A549 (cell line): Measurements from ENCODE around the gene GALNT14. TPM values are rescaled to one million over a fixed set of nuclear protein-coding genes. Genes with fewer than 3 reads are reported as not detected.

Source experiments
- ATAC-seq, 2 experiments: fragments of 200-7000 bp in 1 of 2; fragments of >200 bp in 1 of 2; cut with Nextera tagmentation in 1 of 2; cut with Tn5 transposase in 1 of 2; 3 replicates each; pipeline versions ENCODE4 v1.8.0 to v1.9.1; 2018 to 2020; ENCODE audit warnings: mild to moderate bottlenecking in 1 of 2, moderate library complexity in 1 of 2
- CTCF ChIA-PET: fragments of 300-600 bp; sonication (Branson Sonifier 250); formaldehyde crosslinking; extraction: SDS; loops from one replicate; lab custom pipeline; 2021; ENCODE audit warnings: antibody characterized with exemption, inconsistent platforms; lab: Yijun Ruan, JAX
- POLR2A ChIA-PET: fragments of 350-600 bp; formaldehyde crosslinking; extraction: SDS; loops from one replicate; lab custom pipeline; 2021; ENCODE audit warnings: antibody characterized with exemption, inconsistent platforms; lab: Yijun Ruan, JAX
- DNase-seq, 2 experiments: peaks; one replicate each; pipeline versions ENCODE4 v3.0.0 to v3.0.0-alpha.2; 2011 to 2016; ENCODE audit warnings: low read depth in 1 of 2, low spot score in 1 of 2
- FAIRE-seq: peaks from 2 replicates; lab custom pipeline; 2011; peaks lifted over from hg19 to GRCh38; lab: Jason Lieb, UNC
- H3K27ac ChIP-seq, 2 experiments: fragments of >200 bp; sonication (Bioruptor Twin); formaldehyde crosslinking; 3 replicates each; pipeline ENCODE4 v1.5.1; 2016 to 2017
- H3K4me1 ChIP-seq: fragments of >200 bp; sonication (Bioruptor Twin); formaldehyde crosslinking; 3 replicates; pipeline ENCODE4 v1.6.1; 2016
- H3K4me2 ChIP-seq: fragments of >200 bp; sonication (Bioruptor Twin); formaldehyde crosslinking; 3 replicates; pipeline ENCODE4 v1.6.1; 2016
- H3K4me3 ChIP-seq: fragments of >200 bp; sonication (Bioruptor Twin); formaldehyde crosslinking; 3 replicates; pipeline ENCODE4 v1.5.1; 2016
- H3K9me3 ChIP-seq: fragments of >200 bp; sonication (Bioruptor Twin); formaldehyde crosslinking; 3 replicates; pipeline ENCODE4 v1.6.1; 2016
- CBX2 ChIP-seq: fragments of 200-600 bp; sonication (generic); IDR thresholded peaks from 2 replicates; pipeline ENCODE4 v1.6.1; 2016; ENCODE audit warnings: low read depth, mild to moderate bottlenecking, borderline replicate concordance
- CBX8 ChIP-seq: fragments of 200-600 bp; sonication (generic); IDR thresholded peaks from 2 replicates; pipeline ENCODE4 v1.6.1; 2016
- CEBPB ChIP-seq, 2 experiments: fragments of >200 bp in 1 of 2; sonication (Bioruptor Twin) in 1 of 2; formaldehyde crosslinking in 1 of 2; IDR thresholded peaks; 2 replicates each; pipeline ENCODE4 v1.6.1; 2012 to 2016
- CHD2 ChIP-seq: fragments of 150-350 bp; IDR thresholded peaks from 2 replicates; pipeline ENCODE4 v1.6.1; 2014; ENCODE audit warnings: low read length; ENCODE audit not compliant: partially characterized antibody
- CHD4 ChIP-seq: fragments of 200-600 bp; sonication (generic); IDR thresholded peaks from 2 replicates; pipeline ENCODE4 v1.6.1; 2016; ENCODE audit warnings: antibody characterized with exemption, mild to moderate bottlenecking, borderline replicate concordance
- EHF ChIP-seq: fragments of 250-450 bp; sonication (Bioruptor Pico); IDR thresholded peaks from 2 replicates; pipeline ENCODE4 v1.5.0; 2020; ENCODE audit warnings: mild to moderate bottlenecking
- FOXS1 ChIP-seq: fragments of 250-450 bp; sonication (Bioruptor Pico); IDR thresholded peaks from 2 replicates; pipeline ENCODE4 v1.5.0; 2020; ENCODE audit warnings: mild to moderate bottlenecking, moderate library complexity
- GATA3 ChIP-seq: IDR thresholded peaks from 2 replicates; pipeline ENCODE4 v1.6.1; 2012; ENCODE audit warnings: borderline replicate concordance
- HEYL ChIP-seq: fragments of 250-450 bp; sonication (Bioruptor Pico); IDR thresholded peaks from 2 replicates; pipeline ENCODE4 v1.8.0; 2021; ENCODE audit warnings: mild to moderate bottlenecking, moderate library complexity
- HOXB5 ChIP-seq: fragments of 250-450 bp; sonication (Bioruptor Pico); IDR thresholded peaks from 2 replicates; pipeline ENCODE4 v1.5.0; 2020; ENCODE audit warnings: mild to moderate bottlenecking, moderate library complexity
- JUNB ChIP-seq: fragments of >200 bp; sonication (Bioruptor Twin); formaldehyde crosslinking; IDR thresholded peaks from 2 replicates; pipeline ENCODE4 v1.6.1; 2016
- KDM5A ChIP-seq: fragments of 200-600 bp; sonication (generic); IDR thresholded peaks from 2 replicates; pipeline ENCODE4 v1.6.1; 2016; ENCODE audit warnings: antibody characterized with exemption, mild to moderate bottlenecking
- NPAS2 ChIP-seq: fragments of 250-450 bp; sonication (Bioruptor Pico); IDR thresholded peaks from 2 replicates; pipeline ENCODE4 v1.8.0; 2022; ENCODE audit warnings: mild to moderate bottlenecking, moderate library complexity, borderline replicate concordance
- NR3C1 ChIP-seq: fragments of >200 bp; sonication (Bioruptor Twin); formaldehyde crosslinking; IDR thresholded peaks from 3 replicates; pipeline ENCODE4 v1.6.1; 2017
- RAD21 ChIP-seq, 2 experiments: fragments of >200 bp in 1 of 2; sonication (Bioruptor Twin) in 1 of 2; formaldehyde crosslinking in 1 of 2; IDR thresholded peaks in 1 of 2; conservative IDR thresholded peaks in 1 of 2; 2 replicates in 1 of 2; 3 replicates in 1 of 2; pipeline ENCODE4 v1.6.1; 2012 to 2018; ENCODE audit warnings: inconsistent platforms in 1 of 2
- RCOR1 ChIP-seq: fragments of 150-350 bp; IDR thresholded peaks from 2 replicates; pipeline ENCODE4 v1.6.1; 2014; ENCODE audit warnings: antibody characterized with exemption, low read length, low read depth
- RNF2 ChIP-seq: fragments of 200-600 bp; sonication (generic); IDR thresholded peaks from 2 replicates; pipeline ENCODE4 v1.6.1; 2016; ENCODE audit warnings: low read depth, mild to moderate bottlenecking, antibody characterized with exemption, moderate library complexity, borderline replicate concordance
- SMC3 ChIP-seq: fragments of >200 bp; sonication (Bioruptor Twin); formaldehyde crosslinking; IDR thresholded peaks from 3 replicates; pipeline ENCODE4 v1.6.1; 2018; ENCODE audit warnings: inconsistent platforms
- SREBF2 ChIP-seq: fragments of 450-650 bp; IDR thresholded peaks from 2 replicates; pipeline ENCODE4 v1.6.1; 2014; ENCODE audit warnings: mild to moderate bottlenecking, moderate library complexity
- TP53 ChIP-seq: fragments of 250-450 bp; sonication (Bioruptor Pico); IDR thresholded peaks from 2 replicates; pipeline ENCODE4 v1.5.0; 2021; ENCODE audit warnings: mild to moderate bottlenecking, moderate library complexity
- ZC3H11A ChIP-seq: fragments of 450-650 bp; IDR thresholded peaks from 2 replicates; pipeline ENCODE4 v1.6.1; 2014; ENCODE audit warnings: antibody characterized with exemption, mild to moderate bottlenecking
- ZNF302 ChIP-seq: fragments of 250-450 bp; sonication (Bioruptor Pico); IDR thresholded peaks from 2 replicates; pipeline ENCODE4 v1.9.0; 2021; ENCODE audit warnings: inconsistent platforms, mild to moderate bottlenecking, moderate library complexity
- WGBS: methylation state at CpG from one replicate; pipeline ENCODE4 v1.1.6; 2017; ENCODE audit errors: missing lambda C conversion rate; 5-methylcytosine and 5-hydroxymethylcytosine counted together
- polyA plus RNA-seq, 4 experiments: library from polyadenylated mRNA; depleted of rRNA in 3 of 4; stranded (reverse); fragments of >200 nt; fragmentation: RNase III in 1 of 4; extraction: RNeasy Plus Mini Kit Qiagen cat#74134 plus additional on column Dnase treatment in 1 of 4; gene quantifications; 2 replicates in 3 of 4; 3 replicates in 1 of 4; pipeline ENCODE4 v1.2.3, GENCODE V29; 2011 to 2017
- TF ChIP-seq, protein P1 (sequence below): fragments of >200 bp; sonication (Bioruptor Twin); formaldehyde crosslinking; IDR thresholded peaks from 2 replicates; pipeline ENCODE4 v1.6.1; 2016
- TF ChIP-seq, protein P2 (sequence below): IDR thresholded peaks from 2 replicates; pipeline ENCODE4 v1.6.1; 2012
- TF ChIP-seq, protein P3 (sequence below): fragments of 450-650 bp; IDR thresholded peaks from 2 replicates; pipeline ENCODE4 v1.6.1; 2014; ENCODE audit warnings: antibody characterized with exemption
- TF ChIP-seq, protein P4 (sequence below): fragments of >200 bp; sonication (Bioruptor Twin); formaldehyde crosslinking; IDR thresholded peaks from 3 replicates; pipeline ENCODE4 v1.5.1; 2016
- TF ChIP-seq, protein P5 (sequence below): fragments of 250-450 bp; sonication (Bioruptor Pico); IDR thresholded peaks from 2 replicates; pipeline ENCODE4 v1.5.0; 2021; ENCODE audit warnings: mild to moderate bottlenecking, moderate library complexity, borderline replicate concordance

The GALNT14 gene
- polyA plus RNA-seq, 2 of the 4 experiments (the other 2 are of a cell fraction) = 34.4 to 38.3 TPM

DNA sequence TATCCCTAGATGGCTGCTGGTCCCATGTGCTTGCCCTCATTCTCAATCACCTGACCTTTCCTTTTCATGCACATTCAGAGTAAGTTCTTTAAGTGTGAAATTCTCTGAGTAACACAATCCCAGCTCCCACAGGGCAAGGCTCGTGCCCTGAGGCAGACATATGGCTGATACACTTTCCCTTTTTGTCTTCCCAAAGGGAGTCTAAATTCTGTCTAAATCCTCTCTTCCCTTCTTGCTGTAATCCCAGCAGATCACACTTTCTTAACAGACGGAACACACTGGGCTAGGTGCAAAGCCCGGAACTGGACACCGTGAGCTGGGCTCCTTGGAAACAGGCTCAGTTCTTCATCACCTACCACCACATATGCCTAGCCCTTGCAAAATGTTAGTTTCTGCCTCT, 147.6 kb downstream of the GALNT14 start:
- ATAC-seq = no peak
- 86% methylated on average over 4 of the region's 4 CpGs for WGBS
- DNase-seq = no peak
- H3K4me3 ChIP-seq = no peak overlapping the region
- H3K9me3 ChIP-seq = no peaks in the 10 kb centered on the region
- no peaks in the 10 kb centered on the region for H3K4me1 ChIP-seq
- FAIRE-seq = no peak
- no peak overlapping the region for H3K27ac ChIP-seq
- ChIA-PET POLR2A (no interaction called here), CTCF (interaction anchor here (0.7 to 0.9 kb wide), 2 partner anchors 11 to 1190 kb away, joined by 3 to 5 read pairs; no protein-coding TSS in a partner anchor)
- no peak overlapping the region for H3K4me2 ChIP-seq
- TF ChIP-seq KDM5A (no peak), TP53 (CRISPR knock-in tag) (no peak), RNF2 (no peak), SREBF2 (no peak), FOXS1 (CRISPR knock-in tag) (no peak), ZNF302 (CRISPR knock-in tag) (no peak), CBX2 (no peak), HEYL (CRISPR knock-in tag) (no peak), NR3C1 (no peak), RCOR1 (no peak)
- TF ChIP-seq, protein P1, sequence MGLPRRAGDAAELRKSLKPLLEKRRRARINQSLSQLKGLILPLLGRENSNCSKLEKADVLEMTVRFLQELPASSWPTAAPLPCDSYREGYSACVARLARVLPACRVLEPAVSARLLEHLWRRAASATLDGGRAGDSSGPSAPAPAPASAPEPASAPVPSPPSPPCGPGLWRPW = no peak
- TF ChIP-seq, protein P2, sequence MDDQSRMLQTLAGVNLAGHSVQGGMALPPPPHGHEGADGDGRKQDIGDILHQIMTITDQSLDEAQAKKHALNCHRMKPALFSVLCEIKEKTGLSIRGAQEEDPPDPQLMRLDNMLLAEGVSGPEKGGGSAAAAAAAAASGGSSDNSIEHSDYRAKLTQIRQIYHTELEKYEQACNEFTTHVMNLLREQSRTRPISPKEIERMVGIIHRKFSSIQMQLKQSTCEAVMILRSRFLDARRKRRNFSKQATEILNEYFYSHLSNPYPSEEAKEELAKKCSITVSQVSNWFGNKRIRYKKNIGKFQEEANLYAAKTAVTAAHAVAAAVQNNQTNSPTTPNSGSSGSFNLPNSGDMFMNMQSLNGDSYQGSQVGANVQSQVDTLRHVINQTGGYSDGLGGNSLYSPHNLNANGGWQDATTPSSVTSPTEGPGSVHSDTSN = no peak
- TF ChIP-seq, protein P3, sequence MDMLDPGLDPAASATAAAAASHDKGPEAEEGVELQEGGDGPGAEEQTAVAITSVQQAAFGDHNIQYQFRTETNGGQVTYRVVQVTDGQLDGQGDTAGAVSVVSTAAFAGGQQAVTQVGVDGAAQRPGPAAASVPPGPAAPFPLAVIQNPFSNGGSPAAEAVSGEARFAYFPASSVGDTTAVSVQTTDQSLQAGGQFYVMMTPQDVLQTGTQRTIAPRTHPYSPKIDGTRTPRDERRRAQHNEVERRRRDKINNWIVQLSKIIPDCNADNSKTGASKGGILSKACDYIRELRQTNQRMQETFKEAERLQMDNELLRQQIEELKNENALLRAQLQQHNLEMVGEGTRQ = no peak
- TF ChIP-seq, protein P4, sequence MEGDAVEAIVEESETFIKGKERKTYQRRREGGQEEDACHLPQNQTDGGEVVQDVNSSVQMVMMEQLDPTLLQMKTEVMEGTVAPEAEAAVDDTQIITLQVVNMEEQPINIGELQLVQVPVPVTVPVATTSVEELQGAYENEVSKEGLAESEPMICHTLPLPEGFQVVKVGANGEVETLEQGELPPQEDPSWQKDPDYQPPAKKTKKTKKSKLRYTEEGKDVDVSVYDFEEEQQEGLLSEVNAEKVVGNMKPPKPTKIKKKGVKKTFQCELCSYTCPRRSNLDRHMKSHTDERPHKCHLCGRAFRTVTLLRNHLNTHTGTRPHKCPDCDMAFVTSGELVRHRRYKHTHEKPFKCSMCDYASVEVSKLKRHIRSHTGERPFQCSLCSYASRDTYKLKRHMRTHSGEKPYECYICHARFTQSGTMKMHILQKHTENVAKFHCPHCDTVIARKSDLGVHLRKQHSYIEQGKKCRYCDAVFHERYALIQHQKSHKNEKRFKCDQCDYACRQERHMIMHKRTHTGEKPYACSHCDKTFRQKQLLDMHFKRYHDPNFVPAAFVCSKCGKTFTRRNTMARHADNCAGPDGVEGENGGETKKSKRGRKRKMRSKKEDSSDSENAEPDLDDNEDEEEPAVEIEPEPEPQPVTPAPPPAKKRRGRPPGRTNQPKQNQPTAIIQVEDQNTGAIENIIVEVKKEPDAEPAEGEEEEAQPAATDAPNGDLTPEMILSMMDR = no peak

DNA sequence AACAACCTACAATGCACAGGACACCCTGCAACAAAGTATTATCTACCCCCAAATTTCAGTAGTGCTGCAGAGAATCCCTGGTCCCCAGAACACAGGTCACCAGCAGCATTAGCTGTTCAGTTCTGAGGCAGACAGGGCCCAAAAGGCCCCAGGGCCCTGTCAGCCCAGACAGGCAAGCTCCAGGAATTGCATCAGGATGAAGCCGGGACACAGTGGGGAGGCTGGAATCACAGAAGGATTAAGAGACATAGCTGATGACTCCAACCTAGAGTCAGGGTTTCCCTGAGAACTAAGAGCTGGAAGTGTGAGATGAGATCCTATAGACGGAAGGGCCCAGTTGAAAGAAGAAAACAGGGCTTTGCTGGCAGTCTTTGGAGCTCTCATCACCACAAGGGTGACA, 148.1 kb downstream of the GALNT14 start:
- Histone ChIP-seq H3K4me1 (no peaks in the 10 kb centered on the region), H3K27ac (no peak overlapping the region), H3K4me3 (no peak overlapping the region), H3K9me3 (no peaks in the 10 kb centered on the region), H3K4me2 (no peak overlapping the region)
- no peak for DNase-seq
- ATAC-seq = no peak
- no peak for FAIRE-seq
- ChIA-PET POLR2A (no interaction called here), CTCF (interaction anchor here (0.9 kb wide), 1 partner anchor 11 kb away, joined by 5 read pairs; no protein-coding TSS in a partner anchor)
- 71% methylated on average over 2 of the region's 2 CpGs for WGBS
- TF ChIP-seq GATA3 (no peak), CEBPB (IDR thresholded peaks at IDR 0.05) (no peak), CHD4 (no peak), HOXB5 (CRISPR knock-in tag) (no peak), SMC3 (no peak), JUNB (no peak), EHF (CRISPR knock-in tag) (no peak), ZC3H11A (no peak), RCOR1 (no peak), NPAS2 (no peak), CHD2 (no peak), TP53 (CRISPR knock-in tag) (no peak), RAD21 (conservative IDR thresholded peaks at IDR 0.05 in 1 of 2, IDR thresholded peaks at IDR 0.05 in 1 of 2) (no peak), CBX8 (no peak)
- TF ChIP-seq, protein P1 = no peak
- TF ChIP-seq, protein P5, sequence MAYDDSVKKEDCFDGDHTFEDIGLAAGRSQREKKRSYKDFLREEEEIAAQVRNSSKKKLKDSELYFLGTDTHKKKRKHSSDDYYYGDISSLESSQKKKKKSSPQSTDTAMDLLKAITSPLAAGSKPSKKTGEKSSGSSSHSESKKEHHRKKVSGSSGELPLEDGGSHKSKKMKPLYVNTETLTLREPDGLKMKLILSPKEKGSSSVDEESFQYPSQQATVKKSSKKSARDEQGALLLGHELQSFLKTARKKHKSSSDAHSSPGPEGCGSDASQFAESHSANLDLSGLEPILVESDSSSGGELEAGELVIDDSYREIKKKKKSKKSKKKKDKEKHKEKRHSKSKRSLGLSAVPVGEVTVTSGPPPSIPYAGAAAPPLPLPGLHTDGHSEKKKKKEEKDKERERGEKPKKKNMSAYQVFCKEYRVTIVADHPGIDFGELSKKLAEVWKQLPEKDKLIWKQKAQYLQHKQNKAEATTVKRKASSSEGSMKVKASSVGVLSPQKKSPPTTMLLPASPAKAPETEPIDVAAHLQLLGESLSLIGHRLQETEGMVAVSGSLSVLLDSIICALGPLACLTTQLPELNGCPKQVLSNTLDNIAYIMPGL (CRISPR knock-in tag) = no peak
